ENCODE data around the gene PIEZO2. TPM values are rescaled to one million over a fixed set of nuclear protein-coding genes. Genes with fewer than 3 reads are reported as not detected.
"Not testable (repeated sequence)": the region's sequence is repeated elsewhere in the genome, so short reads cannot be mapped to it uniquely, and the experiment has no call there.

PIEZO2 gene
- total RNA-seq, 1 donor from 2014 or later = 256 TPM

DNA sequence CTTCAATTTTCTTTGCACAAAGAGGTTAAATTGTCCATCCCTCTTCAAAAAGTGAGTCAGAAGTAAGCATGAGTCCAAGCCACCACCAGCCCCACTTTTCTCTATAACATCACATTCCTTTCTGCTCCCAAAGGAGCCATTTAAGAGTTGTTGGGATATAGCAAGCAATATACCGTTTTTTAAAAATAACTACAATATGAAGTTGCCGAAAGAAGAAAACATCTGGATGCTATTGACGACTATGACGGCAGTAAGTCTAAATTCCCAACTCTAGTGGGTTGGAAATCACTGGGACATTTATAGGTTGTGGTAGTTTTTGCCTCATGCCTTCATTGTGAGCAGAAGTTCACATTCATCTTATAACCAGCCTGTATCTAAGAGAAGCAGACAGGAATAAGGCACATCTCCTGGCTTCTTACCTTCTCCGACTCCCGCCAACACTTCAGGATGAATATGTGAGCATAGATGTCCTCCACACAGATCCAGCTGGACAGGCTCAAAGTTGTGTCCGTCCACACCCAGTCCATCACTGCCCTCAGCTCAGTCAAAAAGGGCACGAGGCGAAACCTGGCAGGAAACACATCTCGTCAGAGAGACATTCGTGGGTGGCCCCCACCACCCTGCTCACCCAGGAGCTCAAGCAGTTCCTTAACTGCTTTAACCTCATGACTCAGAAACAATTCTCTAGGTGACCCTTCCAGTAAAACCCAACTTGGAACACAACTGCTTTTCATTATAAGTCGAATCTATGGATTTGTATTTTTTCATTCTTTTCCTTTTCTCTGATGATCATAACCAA lies 459.9 kb downstream of the PIEZO2 start:
- no peak for DNase-seq (ENCODE audit: low read depth in 2 of 2)

DNA sequence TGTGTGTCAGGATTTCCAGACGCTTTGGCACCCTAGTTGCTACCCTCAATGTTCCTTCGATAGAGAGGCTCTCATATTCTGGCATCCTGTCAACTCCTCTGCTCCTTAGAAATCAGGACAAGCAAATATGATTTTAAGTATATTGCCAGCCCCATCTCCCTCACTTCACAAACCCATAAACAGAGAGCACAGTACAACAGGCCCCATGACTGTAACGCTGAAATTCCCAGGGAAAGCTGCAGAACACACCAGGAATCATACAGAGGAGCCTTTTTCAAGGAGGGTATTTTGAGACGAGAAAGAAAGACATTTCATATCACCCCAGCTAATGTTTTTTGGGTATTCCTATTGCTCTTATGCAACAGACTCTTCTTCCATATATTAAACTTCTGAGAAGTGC lies 460.6 kb downstream of the PIEZO2 start:
- no peak for DNase-seq (ENCODE audit: low read depth in 2 of 2)

DNA sequence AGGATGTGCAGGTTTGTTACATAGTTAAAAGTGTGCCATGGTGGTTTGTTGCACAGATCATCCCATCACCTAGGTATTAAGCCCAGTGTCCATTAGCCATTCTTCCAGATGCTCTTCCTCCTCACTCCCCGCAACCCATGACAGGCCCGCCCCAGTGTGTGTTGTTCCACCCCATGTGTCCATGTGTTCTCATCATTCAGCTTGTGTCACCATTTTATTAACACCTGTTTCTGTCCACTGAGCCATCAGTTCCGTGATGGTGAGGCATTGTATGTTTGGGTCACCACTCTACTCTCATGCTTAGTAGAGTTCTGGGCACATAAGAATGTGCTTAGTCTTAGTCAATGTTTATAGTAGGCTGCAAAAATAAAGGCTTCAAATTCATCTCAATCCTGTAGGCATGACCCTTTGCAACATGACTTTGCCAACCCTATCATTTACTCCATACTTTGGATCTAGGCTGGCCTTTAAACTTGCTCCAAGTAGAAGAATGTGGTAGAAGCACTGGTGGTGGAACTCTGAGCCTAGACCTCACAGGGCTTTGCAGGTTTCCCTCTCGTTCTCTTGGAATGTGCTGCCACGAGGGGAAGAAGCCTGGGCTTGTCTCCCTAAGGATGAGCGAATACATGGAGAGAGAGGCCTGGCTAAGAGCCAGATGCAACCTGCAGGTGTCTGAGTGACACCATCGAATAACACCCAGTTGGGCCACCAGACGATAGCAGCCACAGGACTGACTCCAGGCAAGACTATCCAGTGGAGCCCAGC lies 462.0 kb downstream of the PIEZO2 start:
- DNase-seq (ENCODE audit: low read depth in 2 of 2) = no peak

DNA sequence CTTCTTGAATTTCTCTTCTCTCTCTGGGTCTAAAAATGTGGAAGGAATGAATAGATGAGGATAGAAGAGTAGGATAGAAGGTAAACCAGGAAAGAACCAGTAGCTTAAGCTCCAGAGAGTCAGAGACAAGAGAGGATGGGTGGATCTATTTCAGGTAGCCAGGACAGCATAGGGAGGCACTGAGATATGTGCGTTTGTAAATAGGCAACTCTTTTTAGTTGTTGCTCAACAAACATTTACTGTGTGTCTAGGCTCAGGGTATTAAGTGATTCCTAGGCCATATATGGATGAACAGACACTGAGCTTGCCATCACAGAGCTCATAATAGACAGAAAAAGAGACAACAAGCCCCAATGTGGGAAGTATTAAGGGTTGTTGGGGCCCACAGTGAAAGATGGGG lies 463.1 kb downstream of the PIEZO2 start:
- no peak for DNase-seq (ENCODE audit: low read depth in 2 of 2)

DNA sequence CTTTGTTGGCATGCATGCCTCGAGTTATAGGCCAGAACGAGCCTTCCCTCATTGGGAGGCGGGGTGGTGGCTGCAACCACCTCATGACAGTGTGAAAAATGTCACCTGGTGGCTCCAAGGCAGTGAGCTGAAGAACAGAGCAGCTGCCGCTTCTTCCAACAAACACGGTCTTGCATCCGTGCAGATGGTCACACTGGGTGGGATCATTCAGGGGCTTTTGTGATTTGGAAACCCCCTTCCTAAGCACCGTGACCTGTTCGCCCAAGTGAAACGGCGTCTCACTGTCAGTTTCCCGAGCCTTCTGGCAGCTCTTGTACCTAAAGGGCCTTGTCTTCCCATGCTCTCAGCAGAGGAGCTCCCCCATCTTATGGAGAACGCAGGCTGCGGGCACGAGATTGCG lies 463.9 kb downstream of the PIEZO2 start:
- no peak for DNase-seq (ENCODE audit: low read depth in 2 of 2)

DNA sequence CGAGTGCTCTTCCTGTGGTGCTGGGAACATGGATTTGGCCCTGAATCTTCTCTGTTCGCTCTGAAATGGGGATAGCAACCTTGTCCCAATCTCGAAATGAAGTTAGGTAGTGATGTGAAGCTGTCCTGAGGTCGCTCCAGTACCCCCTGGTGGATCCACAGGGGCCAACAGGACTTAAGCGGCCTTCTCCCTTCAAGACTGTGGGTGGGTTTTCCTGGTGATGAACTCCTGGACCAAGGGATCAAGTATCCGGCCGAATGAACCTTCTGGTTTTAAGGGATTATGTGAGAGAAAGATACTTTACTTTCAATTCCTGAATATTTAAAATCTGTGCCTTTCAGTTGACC lies 467.0 kb downstream of the PIEZO2 start:
- no peak for DNase-seq (ENCODE audit: low read depth in 2 of 2)

DNA sequence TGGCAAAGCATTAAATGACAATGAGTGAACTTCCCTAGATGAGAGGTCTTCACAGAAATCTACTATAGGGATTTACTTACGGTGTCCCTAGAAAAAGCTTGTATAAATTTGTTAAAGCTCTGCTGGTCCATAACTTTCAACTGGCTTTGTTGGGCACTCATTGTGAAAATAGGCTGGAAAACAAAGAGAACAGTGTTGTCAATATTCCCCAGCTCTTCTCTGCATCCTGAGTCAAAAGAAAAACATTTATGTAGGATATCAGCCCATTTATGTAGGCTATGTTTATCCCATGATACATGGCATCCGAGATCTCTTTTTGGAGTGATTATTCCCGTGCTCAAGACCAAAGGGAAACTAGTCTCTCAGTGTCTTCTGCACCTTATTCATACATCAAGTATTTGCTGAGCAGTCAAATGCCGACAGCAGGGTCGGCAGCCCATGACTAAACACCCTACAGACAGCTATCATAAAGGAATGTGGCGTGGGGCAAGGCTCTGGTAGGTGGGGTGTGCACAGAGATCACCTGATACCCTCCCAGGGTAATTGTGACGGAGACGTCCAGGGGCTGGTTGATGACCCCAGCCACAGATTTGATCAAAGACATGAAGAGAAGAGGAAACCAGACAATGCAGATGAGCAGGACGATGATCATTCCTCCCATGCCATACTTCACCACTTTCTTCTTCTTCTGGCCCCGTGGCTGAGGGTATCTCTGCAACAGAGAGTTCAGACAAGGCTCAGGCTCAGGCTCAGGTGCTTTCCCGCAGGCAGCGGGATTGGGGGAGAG lies 467.6 kb downstream of the PIEZO2 start:
- DNase-seq (ENCODE audit: low read depth in 2 of 2) = peak in 1 of 2 donors; percentile 57

DNA sequence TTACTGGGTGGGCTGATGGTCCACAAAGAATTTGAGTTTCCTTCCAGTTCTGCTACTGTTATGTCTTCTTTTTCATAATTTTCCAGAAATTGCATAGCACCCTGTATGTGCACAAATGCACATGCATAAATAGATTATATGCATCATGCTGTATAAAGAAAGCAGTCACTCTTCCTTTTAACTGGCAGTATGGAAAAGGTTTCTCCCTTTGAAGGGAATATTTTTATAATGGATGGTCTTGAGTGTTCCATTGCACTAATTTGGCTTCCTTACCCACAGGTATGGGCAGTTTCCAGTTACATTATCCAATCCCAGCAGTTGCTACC lies 469.1 kb downstream of the PIEZO2 start:
- DNase-seq (ENCODE audit: low read depth in 2 of 2) = no peak

DNA sequence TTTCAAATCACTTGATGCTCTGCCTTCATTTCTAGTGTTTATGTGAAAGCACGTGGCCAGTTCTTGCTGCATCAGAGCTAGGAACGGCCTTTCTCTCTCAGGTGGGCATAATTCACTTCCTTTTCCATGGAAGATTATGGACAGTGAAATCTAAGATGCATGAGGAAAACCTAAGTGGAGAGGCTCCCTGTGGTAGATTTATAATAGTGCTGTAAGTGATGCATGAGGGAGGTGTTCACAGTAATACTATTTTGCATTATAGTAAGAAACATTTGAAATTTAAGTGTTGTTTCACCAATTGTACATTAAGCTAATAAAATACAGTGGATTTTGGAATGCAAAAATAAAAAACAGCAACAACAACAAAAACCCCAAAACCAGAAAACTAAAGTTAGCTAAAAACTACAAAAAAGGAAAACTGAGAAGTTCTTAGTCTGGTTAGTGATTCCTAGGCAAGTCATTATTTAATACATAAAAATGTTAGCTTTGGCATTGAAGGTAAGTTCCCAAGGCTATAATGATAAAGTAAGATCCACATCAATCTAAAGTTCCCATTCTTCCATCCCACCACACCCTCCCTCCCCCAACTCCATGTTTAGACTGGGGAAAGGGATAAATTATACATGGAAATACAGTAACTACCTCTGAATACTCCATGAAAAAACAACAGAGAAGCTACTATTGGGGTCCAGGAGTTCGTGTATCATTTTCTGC lies 469.7 kb downstream of the PIEZO2 start:
- DNase-seq (ENCODE audit: low read depth in 2 of 2) = no peak

DNA sequence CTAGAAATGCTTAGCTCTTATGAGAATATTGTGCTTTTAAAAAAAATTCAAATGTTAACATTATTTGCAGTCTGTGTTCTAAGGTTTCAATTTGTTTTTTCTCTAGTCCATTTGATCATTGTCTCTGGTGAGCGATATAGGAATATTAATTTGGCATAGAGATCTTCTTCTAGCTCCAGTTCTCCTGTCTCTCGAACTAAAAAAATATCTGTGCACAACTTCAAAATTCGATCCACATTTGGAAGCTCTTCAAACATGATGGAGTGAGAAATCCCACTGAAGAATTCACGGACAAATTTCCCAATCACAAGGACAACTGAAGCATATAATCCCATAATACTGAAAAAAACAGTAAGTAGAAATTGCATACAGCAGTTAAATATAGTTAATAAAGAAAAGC lies 477.9 kb downstream of the PIEZO2 start:
- no peak for DNase-seq (ENCODE audit: low read depth in 2 of 2)

DNA sequence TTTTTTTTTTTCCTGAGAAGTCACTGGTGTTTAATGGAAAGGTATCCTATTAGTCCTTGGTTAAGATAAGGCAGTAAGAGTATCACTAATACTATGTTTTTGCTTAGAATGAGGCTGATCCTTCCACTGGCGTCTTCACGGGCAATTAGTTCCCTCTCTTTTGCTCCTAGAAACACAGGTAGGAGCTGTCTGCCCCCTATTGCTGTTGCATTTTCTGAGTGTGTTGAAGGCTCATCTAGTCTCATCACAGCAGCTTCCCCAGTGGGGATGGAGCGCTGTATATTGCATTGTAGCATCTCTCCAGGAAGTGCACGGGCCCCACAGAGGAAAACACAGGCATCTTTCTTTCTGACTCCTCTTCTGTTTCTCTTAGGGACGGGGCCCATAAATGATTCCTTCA lies 478.5 kb downstream of the PIEZO2 start:
- DNase-seq (ENCODE audit: low read depth in 2 of 2) = no peak

DNA sequence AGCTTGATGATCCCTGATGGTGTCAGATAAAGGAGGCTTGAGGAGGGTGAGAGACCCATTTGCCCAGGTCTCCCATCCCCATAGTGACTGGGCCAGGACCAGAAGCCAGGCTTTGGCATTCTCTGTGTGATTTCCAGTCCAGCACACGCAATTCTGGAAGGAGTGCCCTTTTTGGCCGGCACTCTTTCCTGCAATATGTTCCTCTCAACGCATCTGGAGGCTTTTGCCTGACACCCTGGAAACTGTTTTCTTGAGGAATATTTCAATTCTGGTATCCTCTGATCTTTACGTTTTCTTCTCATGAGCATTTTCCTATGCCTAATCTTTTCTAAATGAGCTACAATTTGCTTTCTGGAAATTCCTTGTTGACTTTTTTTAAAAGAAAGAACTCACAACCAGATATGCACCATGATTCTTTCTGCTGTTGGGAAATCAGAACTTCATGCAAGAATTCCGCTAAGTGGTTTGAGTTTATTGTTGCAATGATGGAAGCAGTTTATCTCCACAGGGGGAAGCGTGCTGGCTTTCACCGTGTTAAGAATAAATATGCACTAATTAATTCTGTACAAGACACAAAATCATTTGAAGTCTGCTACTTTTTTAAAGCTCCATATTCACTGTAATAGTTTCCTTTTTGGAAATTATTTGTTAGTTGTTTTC lies 479.8 kb downstream of the PIEZO2 start:
- no peak for DNase-seq (ENCODE audit: low read depth in 2 of 2)

DNA sequence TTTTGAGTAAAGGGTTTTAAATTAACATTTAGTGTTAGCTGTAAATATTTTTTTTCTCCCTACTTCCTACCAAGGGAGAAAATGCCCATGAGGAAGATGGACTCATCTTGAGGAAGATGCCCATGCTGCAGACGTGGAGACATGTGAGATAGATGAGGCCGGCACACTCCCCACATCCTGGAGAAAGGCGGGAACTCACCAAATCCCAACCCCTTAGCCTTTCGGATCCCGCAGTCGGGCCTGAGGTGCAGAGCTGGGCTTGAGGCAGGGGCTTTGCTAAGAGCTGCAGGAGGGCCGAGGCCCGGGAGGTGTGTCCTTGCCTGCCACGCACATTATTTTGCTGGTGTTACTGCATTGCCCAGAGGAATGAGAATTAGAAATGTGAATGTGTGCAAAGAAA lies 485.6 kb downstream of the PIEZO2 start:
- no peak for DNase-seq (ENCODE audit: low read depth in 2 of 2)

DNA sequence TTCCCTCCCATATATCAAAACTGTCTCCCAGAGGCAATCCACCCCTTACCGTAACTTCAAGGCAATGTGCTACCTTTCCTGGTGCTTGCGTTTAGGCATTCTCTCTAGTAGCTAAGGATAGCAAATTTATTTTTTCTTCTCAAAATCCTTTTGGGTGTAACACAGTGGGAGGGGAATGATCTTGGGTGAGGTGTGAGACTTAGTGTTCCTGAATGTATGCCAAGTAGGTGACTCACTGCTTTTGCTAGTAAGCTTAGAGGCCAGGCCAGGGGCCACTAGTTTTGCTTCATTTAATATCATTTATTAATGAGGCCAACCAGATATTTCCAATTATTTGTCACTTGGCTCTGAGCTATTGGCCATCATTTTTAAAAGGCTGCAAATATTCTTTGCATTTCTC lies 488.1 kb downstream of the PIEZO2 start:
- DNase-seq (ENCODE audit: low read depth in 2 of 2) = peak; percentile 7 to 23

DNA sequence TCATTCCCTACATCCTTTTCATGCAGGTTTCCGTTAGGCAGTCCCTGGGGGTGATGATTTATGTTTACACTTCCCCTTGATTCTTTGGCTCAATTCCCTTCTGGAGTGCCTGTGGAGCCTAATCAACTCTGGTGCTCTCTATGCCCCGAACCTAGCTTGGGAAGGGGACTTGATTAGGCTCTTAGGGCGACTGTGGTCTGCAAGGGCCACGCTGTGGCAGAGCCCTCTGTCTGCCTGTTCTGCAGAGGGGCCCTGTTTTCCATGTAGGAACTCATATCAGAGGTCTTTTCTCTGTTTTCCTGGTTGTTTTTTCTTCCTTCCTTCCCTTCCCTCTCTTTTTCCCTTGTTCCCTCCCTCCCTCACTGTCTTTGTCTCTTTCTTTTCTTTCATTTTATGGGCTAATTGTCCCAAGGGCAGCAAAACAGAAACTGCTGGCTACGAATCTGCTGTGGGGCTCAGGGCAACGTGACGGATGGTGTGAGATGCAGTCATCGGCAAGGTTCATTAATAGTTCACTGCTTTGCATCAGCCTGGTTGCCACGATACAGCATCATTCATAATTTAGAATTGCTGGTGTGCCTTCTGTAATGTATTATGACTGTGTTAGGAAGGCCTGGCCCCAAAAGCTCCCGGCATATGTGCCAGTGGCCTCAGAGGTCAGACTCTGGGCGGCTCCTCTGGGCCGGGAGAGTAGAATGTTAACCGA lies 489.0 kb downstream of the PIEZO2 start:
- peak; percentile 24 to 72 for DNase-seq (ENCODE audit: low read depth in 2 of 2)

DNA sequence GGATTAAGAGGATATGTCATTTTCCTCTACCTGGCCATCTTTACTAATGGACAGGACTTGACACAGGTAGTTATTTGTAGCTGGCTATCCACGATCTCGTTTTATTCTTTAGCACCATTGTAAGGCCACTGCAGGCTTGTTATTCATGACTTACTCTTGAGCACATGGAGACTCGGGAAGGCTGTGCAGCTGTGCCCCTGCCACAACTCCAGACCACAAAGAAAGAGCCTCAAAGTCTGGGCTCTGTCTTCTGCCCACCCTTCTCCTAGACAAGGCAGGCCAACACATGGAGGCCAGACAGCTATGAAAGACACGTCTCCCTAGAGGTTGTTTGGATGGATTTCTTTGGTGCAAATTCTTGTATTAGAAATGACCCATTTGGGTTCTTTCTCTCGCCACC lies 489.8 kb downstream of the PIEZO2 start:
- DNase-seq (ENCODE audit: low read depth in 2 of 2) = no peak

DNA sequence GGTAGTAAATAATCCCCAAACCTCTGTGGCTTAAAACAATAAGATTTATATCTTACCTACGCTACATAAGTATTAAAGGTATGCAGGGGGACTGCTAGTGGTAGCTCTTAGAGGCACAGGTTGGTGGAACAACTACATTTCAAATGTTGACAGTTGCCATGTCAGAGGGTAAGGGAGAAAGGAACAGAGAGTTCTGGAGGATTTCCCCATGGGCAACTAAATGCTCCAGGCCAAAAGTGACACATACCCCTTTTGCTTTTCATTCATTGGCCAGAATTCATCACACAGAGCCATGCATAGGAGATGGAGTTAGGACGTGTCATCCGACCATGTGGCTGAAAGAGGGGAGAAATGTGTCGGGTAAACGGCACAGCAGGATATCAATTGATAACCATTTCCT lies 490.4 kb downstream of the PIEZO2 start:
- no peak for DNase-seq (ENCODE audit: low read depth in 2 of 2)

DNA sequence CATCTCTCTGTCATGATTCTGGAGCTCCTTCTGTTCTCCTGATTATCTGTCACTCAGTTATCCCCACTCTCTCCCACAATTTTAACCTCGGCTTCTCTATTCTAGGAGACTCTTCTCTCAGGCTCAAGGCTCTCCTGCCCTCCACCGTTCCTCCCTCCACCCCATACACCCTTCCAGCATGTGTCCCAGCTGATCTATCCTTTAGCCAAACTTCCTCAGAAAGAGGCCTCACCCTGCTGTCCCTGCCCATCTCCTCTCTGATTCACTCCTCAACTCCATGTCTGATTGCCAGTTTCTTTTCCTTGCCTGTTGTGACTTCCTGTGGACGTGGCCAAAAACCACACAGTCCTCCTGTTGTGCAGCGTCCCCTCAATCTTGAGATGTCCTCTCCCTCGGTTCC lies 505.4 kb downstream of the PIEZO2 start:
- DNase-seq (ENCODE audit: low read depth in 2 of 2) = not testable (repeated sequence)

DNA sequence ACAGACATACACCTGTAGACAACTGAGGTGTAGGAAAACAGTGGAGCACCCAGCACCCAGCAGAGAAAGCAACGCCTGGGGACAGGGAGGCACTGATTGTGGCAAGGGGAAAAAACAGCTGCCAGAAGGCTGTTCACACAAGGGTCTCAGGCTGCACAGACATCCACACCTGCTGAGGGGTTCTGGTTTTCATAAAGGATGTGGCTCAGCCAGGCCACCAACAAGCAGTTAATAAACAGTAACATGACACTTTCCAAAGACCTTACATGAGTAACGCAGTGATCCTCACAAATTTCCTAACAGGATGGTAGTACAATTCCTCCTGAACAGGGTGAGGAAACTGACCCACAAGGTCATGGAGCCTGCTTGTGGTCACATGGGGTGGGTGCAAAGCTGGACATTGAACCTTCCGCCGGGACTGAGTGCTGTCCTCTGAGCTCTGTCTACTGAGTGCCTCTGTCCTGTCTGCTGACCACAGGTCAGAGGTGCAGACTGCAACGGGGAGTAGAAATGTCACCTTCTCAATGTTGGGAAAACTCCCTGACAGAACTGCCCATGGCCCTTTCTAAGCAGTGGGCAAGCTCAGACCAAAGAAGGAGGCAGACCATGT lies 506.3 kb downstream of the PIEZO2 start:
- not testable (repeated sequence) for DNase-seq (ENCODE audit: low read depth in 2 of 2)

DNA sequence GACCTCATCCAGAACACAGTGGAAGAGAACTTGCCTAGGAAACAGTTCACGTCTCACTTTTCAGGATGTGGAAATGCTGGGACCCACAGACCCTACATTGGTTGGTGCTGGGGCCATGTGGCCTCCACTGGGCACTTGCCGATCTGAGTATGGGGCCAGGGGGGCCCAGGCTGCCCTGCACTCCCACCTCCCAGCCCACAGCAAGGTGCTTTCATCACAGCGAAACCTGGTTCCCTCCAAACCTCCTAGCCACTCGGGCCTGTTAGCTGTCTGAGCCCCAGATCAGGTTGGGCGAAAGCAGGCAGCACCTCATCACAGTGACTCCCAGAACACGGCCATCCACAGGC lies 510.9 kb downstream of the PIEZO2 start:
- not testable (repeated sequence) for DNase-seq (ENCODE audit: low read depth in 2 of 2)

Data from lung microvascular endothelial cell (primary cell).